CD8-positive, alpha-beta memory T cell (primary cell): ENCODE results near the gene PLEKHA3. TPM values are rescaled to one million over a fixed set of nuclear protein-coding genes. Genes with fewer than 3 reads are reported as not detected.

Experiments
- CTCF ChIA-PET: fragments of 350-600 bp; sonication (Branson Sonifier 250); formaldehyde crosslinking; loops from one replicate; lab custom pipeline; 2021; ENCODE audit warnings: antibody characterized with exemption; lab: Charles Lee
- POLR2A ChIA-PET: fragments of 350-600 bp; sonication (Branson Sonifier 250); formaldehyde crosslinking; loops from one replicate; lab custom pipeline; 2021; ENCODE audit warnings: antibody characterized with exemption; lab: Charles Lee
- DNase-seq, 5 donors: peaks; one replicate each; pipeline versions ENCODE4 v3.0.0 to v3.0.0-alpha.2; 2020 to 2022; ENCODE audit warnings: mixed read lengths in 1 of 5
- H3K27ac ChIP-seq: one replicate; pipeline ENCODE4 v1.7.0; 2013; ENCODE audit warnings: low read depth, mild to moderate bottlenecking, low read length, moderate library complexity
- H3K27me3 ChIP-seq: 2 replicates; pipeline ENCODE4 v1.7.0; 2013; ENCODE audit warnings: low read length, mild to moderate bottlenecking; ENCODE audit not compliant: insufficient read depth, poor library complexity, severe bottlenecking
- H3K36me3 ChIP-seq: 2 replicates; pipeline ENCODE4 v1.7.0; 2013; ENCODE audit warnings: mild to moderate bottlenecking, low read length, moderate library complexity; ENCODE audit not compliant: insufficient read depth
- H3K4me1 ChIP-seq: 2 replicates; pipeline ENCODE4 v1.7.0; 2013; ENCODE audit warnings: mild to moderate bottlenecking, low read length, moderate library complexity; ENCODE audit not compliant: insufficient read depth
- H3K4me3 ChIP-seq: 2 replicates; pipeline ENCODE4 v1.7.0; 2013; ENCODE audit warnings: mild to moderate bottlenecking, low read length
- H3K9me3 ChIP-seq: 2 replicates; pipeline ENCODE4 v1.7.0; 2013; ENCODE audit warnings: mild to moderate bottlenecking, low read length
- H3K27ac Mint-ChIP-seq, 8 donors: one replicate each; pipeline ENCODE4 v1.8.0; 2020 to 2021; ENCODE audit warnings: mixed read lengths in 8 of 8, mild to moderate bottlenecking in 6 of 8, inconsistent platforms in 3 of 8, moderate library complexity in 3 of 8
- H3K27me3 Mint-ChIP-seq, 2 donors: one replicate each; pipeline ENCODE4 v1.8.0; 2020 to 2021; ENCODE audit warnings: mixed read lengths in 2 of 2, mild to moderate bottlenecking in 1 of 2, moderate library complexity in 1 of 2
- H3K36me3 Mint-ChIP-seq, 3 donors: one replicate each; pipeline ENCODE4 v1.8.0; 2020 to 2021; ENCODE audit warnings: mixed read lengths in 3 of 3, inconsistent platforms in 1 of 3, mild to moderate bottlenecking in 1 of 3
- H3K4me1 Mint-ChIP-seq, 3 donors: one replicate each; pipeline ENCODE4 v1.8.0; 2020 to 2021; ENCODE audit warnings: mixed read lengths in 3 of 3, inconsistent platforms in 1 of 3, mild to moderate bottlenecking in 1 of 3
- H3K4me3 Mint-ChIP-seq, 7 donors: one replicate each; pipeline ENCODE4 v1.8.0; 2020 to 2021; ENCODE audit warnings: mixed read lengths in 7 of 7, mild to moderate bottlenecking in 6 of 7, moderate library complexity in 4 of 7, inconsistent platforms in 2 of 7
- H3K9me3 Mint-ChIP-seq, 5 donors: one replicate each; pipeline ENCODE4 v1.8.0; 2020 to 2022; ENCODE audit warnings: mixed read lengths in 5 of 5, mild to moderate bottlenecking in 3 of 5, moderate library complexity in 2 of 5, inconsistent platforms in 1 of 5
- polyA plus RNA-seq: library from polyadenylated mRNA; unstranded; fragments of 300-500 nt; fragmentation: Illumina TruSeq; gene quantifications from one replicate; pipeline ENCODE4 v1.2.3, GENCODE V29; 2021
- total RNA-seq, 2 experiments: library from RNA; stranded (reverse); gene quantifications; one replicate each; pipeline ENCODE4 v1.2.3, GENCODE V29; 2021

The PLEKHA3 gene
- total and polyA plus RNA-seq, 3 experiments from 2014 or later = 25.1 to 34.9 (median 28.1) TPM

- H3K9me3 Mint-ChIP-seq = no peaks in the 10 kb centered on the region
- Histone ChIP-seq H3K27me3 (no peaks in the 10 kb centered on the region), H3K4me1 (peaks cover 40% of the 10 kb centered on the region), H3K9me3 (no peaks in the 10 kb centered on the region), H3K36me3 (no peaks in the 10 kb centered on the region), H3K27ac (no peak overlapping the region), H3K4me3 (peak overlapping the region; percentile 98)
- H3K27ac Mint-ChIP-seq = peak overlapping the region; percentile 92 to 100 (median 98)
- no peaks in the 10 kb centered on the region for H3K27me3 Mint-ChIP-seq
- H3K36me3 Mint-ChIP-seq = peaks cover 0 to 15% (median 0%) of the 10 kb centered on the region in 3 donors
- DNase-seq = no peak
- peaks cover 37 to 59% (median 51%) of the 10 kb centered on the region in 3 donors for H3K4me1 Mint-ChIP-seq
- ChIA-PET POLR2A (interaction anchor here (1.1 kb wide), 1 partner anchor 29 kb away, joined by 6 read pairs; the partner anchor contains the start of genes PJVK and PRKRA), CTCF (interaction anchor here (0.5 to 1.7 kb wide), 5 partner anchors 21 to 77 kb away, joined by 3 to 4 read pairs (median 3); partner anchors contain the start of genes PJVK and PRKRA)
- H3K4me3 Mint-ChIP-seq = peak overlapping the region; percentile 92 to 99 (median 98)
Observed at GRCh38 chr2:178479275-178479616, 1.0 kb upstream of the PLEKHA3 start.

GRCh38 chr2:178479758-178480226, 465 bp upstream of the PLEKHA3 start:
- H3K36me3 ChIP-seq = no peaks in the 10 kb centered on the region
- POLR2A ChIA-PET = interaction anchor here (0.6 to 1.1 kb wide), 2 partner anchors 29 to 72 kb away, joined by 3 to 6 read pairs; partner anchors contain the start of genes PJVK and PRKRA
- H3K27me3 Mint-ChIP-seq = no peaks in the 10 kb centered on the region
- H3K27ac ChIP-seq = peak overlapping the region; percentile 58
- H3K4me3 Mint-ChIP-seq = peak overlapping the region; percentile 92 to 99 (median 98)
- DNase-seq = no peak
- H3K4me3 ChIP-seq = peak overlapping the region; percentile 72
- no peaks in the 10 kb centered on the region for H3K9me3 ChIP-seq
- peaks cover 43 to 64% (median 56%) of the 10 kb centered on the region in 3 donors for H3K4me1 Mint-ChIP-seq
- CTCF ChIA-PET = interaction anchor here (0.9 to 1.7 kb wide), 5 partner anchors 14 to 65 kb away, joined by 3 to 4 read pairs (median 3); partner anchors contain the start of genes PJVK and PRKRA
- no peaks in the 10 kb centered on the region for H3K9me3 Mint-ChIP-seq
- H3K36me3 Mint-ChIP-seq = peaks cover 0 to 15% (median 0%) of the 10 kb centered on the region in 3 donors
- H3K27ac Mint-ChIP-seq = peak overlapping the region; percentile 89 to 100 (median 98)
- H3K27me3 ChIP-seq = no peaks in the 10 kb centered on the region
- peaks cover 41% of the 10 kb centered on the region for H3K4me1 ChIP-seq

GRCh38 chr2:178482437-178482836, 2.2 kb downstream of the PLEKHA3 start:
- POLR2A ChIA-PET = interaction anchor here (1.1 kb wide), 1 partner anchor 8 kb away, joined by 3 read pairs; no protein-coding TSS in a partner anchor
- Mint-ChIP-seq H3K36me3 (peaks cover 0 to 32% (median 13%) of the 10 kb centered on the region in 3 donors), H3K27me3 (no peaks in the 10 kb centered on the region), H3K4me1 (peaks cover 58 to 80% (median 78%) of the 10 kb centered on the region in 3 donors), H3K27ac (peak overlapping the region in 6 of 8 donors; percentile 8 to 92 (median 54)), H3K4me3 (peak overlapping the region; percentile 57 to 98 (median 97)), H3K9me3 (no peaks in the 10 kb centered on the region)
- Histone ChIP-seq H3K4me3 (no peak overlapping the region), H3K27me3 (no peaks in the 10 kb centered on the region), H3K9me3 (no peaks in the 10 kb centered on the region), H3K27ac (no peak overlapping the region), H3K4me1 (peaks cover 41% of the 10 kb centered on the region), H3K36me3 (peaks cover 9% of the 10 kb centered on the region)
- no peak for DNase-seq
- CTCF ChIA-PET = interaction anchor here (0.8 to 2.0 kb wide), 5 partner anchors 31 to 69 kb away, joined by 3 to 9 read pairs (median 3); partner anchors contain the start of genes PJVK and PRKRA

- Mint-ChIP-seq H3K27me3 (no peaks in the 10 kb centered on the region), H3K27ac (peak overlapping the region in 3 of 8 donors; percentile 3 to 40 (median 25)), H3K9me3 (no peaks in the 10 kb centered on the region), H3K4me3 (no peak overlapping the region), H3K4me1 (peaks cover 55 to 81% (median 80%) of the 10 kb centered on the region in 3 donors), H3K36me3 (peaks cover 0 to 39% (median 23%) of the 10 kb centered on the region in 3 donors)
- no peaks in the 10 kb centered on the region for H3K27me3 ChIP-seq
- no peak for DNase-seq
- no peaks in the 10 kb centered on the region for H3K9me3 ChIP-seq
- ChIA-PET CTCF (no interaction called here), POLR2A (no interaction called here)
- peaks cover 37% of the 10 kb centered on the region for H3K4me1 ChIP-seq
- no peak overlapping the region for H3K4me3 ChIP-seq
- H3K36me3 ChIP-seq = peaks cover 9% of the 10 kb centered on the region
- no peak overlapping the region for H3K27ac ChIP-seq
Observed at GRCh38 chr2:178484245-178485041, 4.2 kb downstream of the PLEKHA3 start.

GRCh38 chr2:178485356-178485755, 5.1 kb downstream of the PLEKHA3 start:
- no peak overlapping the region for H3K4me3 ChIP-seq
- DNase-seq = no peak
- Mint-ChIP-seq H3K9me3 (no peaks in the 10 kb centered on the region), H3K27ac (peak overlapping the region in 2 of 8 donors; percentile 34 to 79), H3K4me1 (peaks cover 59 to 83% (median 81%) of the 10 kb centered on the region in 3 donors), H3K27me3 (no peaks in the 10 kb centered on the region), H3K36me3 (peaks cover 0 to 46% (median 27%) of the 10 kb centered on the region in 3 donors), H3K4me3 (no peak overlapping the region)
- ChIA-PET CTCF (no interaction called here), POLR2A (no interaction called here)
- H3K27me3 ChIP-seq = no peaks in the 10 kb centered on the region
- H3K36me3 ChIP-seq = peaks cover 15% of the 10 kb centered on the region
- no peak overlapping the region for H3K27ac ChIP-seq
- H3K4me1 ChIP-seq = peaks cover 31% of the 10 kb centered on the region
- no peaks in the 10 kb centered on the region for H3K9me3 ChIP-seq

- no peak for DNase-seq
- Histone ChIP-seq H3K27ac (no peak overlapping the region), H3K27me3 (no peaks in the 10 kb centered on the region), H3K9me3 (no peaks in the 10 kb centered on the region), H3K36me3 (peaks cover 52% of the 10 kb centered on the region), H3K4me3 (no peak overlapping the region), H3K4me1 (no peaks in the 10 kb centered on the region)
- ChIA-PET CTCF (no interaction called here), POLR2A (interaction anchor here (1.6 kb wide), 1 partner anchor 9 kb away, joined by 3 read pairs; no protein-coding TSS in a partner anchor)
- Mint-ChIP-seq H3K9me3 (no peaks in the 10 kb centered on the region), H3K36me3 (peaks cover 9 to 87% (median 35%) of the 10 kb centered on the region in 3 donors), H3K27me3 (no peaks in the 10 kb centered on the region), H3K4me1 (peaks cover 22 to 30% (median 28%) of the 10 kb centered on the region in 3 donors), H3K27ac (no peak overlapping the region), H3K4me3 (no peak overlapping the region)
Observed at GRCh38 chr2:178491612-178492011, 11.4 kb downstream of the PLEKHA3 start.

GRCh38 chr2:178496049-178496448, 15.8 kb downstream of the PLEKHA3 start:
- no peaks in the 10 kb centered on the region for H3K9me3 ChIP-seq
- POLR2A ChIA-PET = no interaction called here

More at GRCh38 chr2:178496049-178496448, 15.8 kb downstream of the PLEKHA3 start:
- no peak overlapping the region for H3K27ac Mint-ChIP-seq
- H3K4me1 Mint-ChIP-seq = peaks cover 0 to 2% (median 0%) of the 10 kb centered on the region in 3 donors
- no peaks in the 10 kb centered on the region for H3K27me3 Mint-ChIP-seq
- no peak for DNase-seq
- no peak overlapping the region for H3K4me3 Mint-ChIP-seq
- H3K36me3 Mint-ChIP-seq = peaks cover 12 to 85% (median 30%) of the 10 kb centered on the region in 3 donors
- Histone ChIP-seq H3K27ac (no peak overlapping the region), H3K4me3 (no peak overlapping the region), H3K4me1 (no peaks in the 10 kb centered on the region), H3K36me3 (peaks cover 58% of the 10 kb centered on the region), H3K27me3 (no peaks in the 10 kb centered on the region)
- CTCF ChIA-PET = interaction anchor here (0.7 to 1.6 kb wide), 2 partner anchors 82 to 99 kb away, joined by 3 to 5 read pairs; no protein-coding TSS in a partner anchor
- H3K9me3 Mint-ChIP-seq = no peaks in the 10 kb centered on the region
